GM12878 (cell line): Measurements from ENCODE around the gene VCAN. TPM values are rescaled to one million over a fixed set of nuclear protein-coding genes. Genes with fewer than 3 reads are reported as not detected.

Experiments used
- ATAC-seq: fragments of 200-7000 bp; cut with Tn5 transposase; 3 replicates; pipeline ENCODE4 v1.9.1; 2020; ENCODE audit warnings: mild to moderate bottlenecking, moderate library complexity
- BruUV-seq: library from RNA; stranded (reverse); fragments of 400-500 nt; replicated peaks from 2 replicates; lab custom pipeline; 2021; lab: Mats Ljungman, UMichigan
- CTCF ChIA-PET: fragments of 300-600 bp; sonication (Branson Sonifier 250); formaldehyde crosslinking; extraction: SDS; loops from one replicate; lab custom pipeline; 2021; ENCODE audit warnings: inconsistent platforms; lab: Yijun Ruan, JAX
- POLR2A ChIA-PET: fragments of 350-600 bp; formaldehyde crosslinking; extraction: SDS; loops from one replicate; lab custom pipeline; 2021; ENCODE audit warnings: inconsistent platforms; lab: Charles Lee
- RAD21 ChIA-PET: fragments of 300-600 bp; sonication (Branson Sonifier 250); formaldehyde crosslinking; loops from one replicate; lab custom pipeline; 2023; ENCODE audit warnings: antibody characterized with exemption; ENCODE audit not compliant: unreplicated experiment; lab: Charles Lee
- SMC1A ChIA-PET: fragments of 300-600 bp; sonication (Branson Sonifier 250); formaldehyde crosslinking; loops from one replicate; lab custom pipeline; 2023; ENCODE audit not compliant: unreplicated experiment, uncharacterized antibody; lab: Charles Lee
- DNase-seq: peaks from one replicate; pipeline ENCODE4 v3.0.0-alpha.2; 2011; ENCODE audit warnings: low read depth, low spot score
- FAIRE-seq: peaks from 3 replicates; lab custom pipeline; 2011; peaks lifted over from hg19 to GRCh38; lab: Jason Lieb, UNC
- H2AFZ ChIP-seq: 2 replicates; pipeline ENCODE4 v1.6.0; 2011; ENCODE audit warnings: low read depth, low read length, control low read depth; ENCODE audit not compliant: control insufficient read depth
- H3K27ac ChIP-seq: 2 replicates; pipeline ENCODE4 v1.5.1; 2011; ENCODE audit warnings: control low read depth; ENCODE audit not compliant: control insufficient read depth, insufficient read depth
- H3K27me3 ChIP-seq, 2 experiments: replicated peaks in 1 of 2; 2 replicates each; pipeline versions ENCODE4 v1.6.0 to v1.6.1; 2011; ENCODE audit warnings: low read length in 1 of 2; ENCODE audit not compliant: control insufficient read depth in 2 of 2, insufficient read depth in 2 of 2
- H3K36me3 ChIP-seq, 2 experiments: 2 replicates each; pipeline ENCODE4 v1.5.1; 2011; ENCODE audit warnings: low read length in 1 of 2; ENCODE audit not compliant: control insufficient read depth in 2 of 2, insufficient read depth in 2 of 2
- H3K4me1 ChIP-seq: 2 replicates; pipeline ENCODE4 v1.6.1; 2011; ENCODE audit warnings: mild to moderate bottlenecking, low read length, moderate library complexity, mixed read lengths; ENCODE audit not compliant: control insufficient read depth, insufficient read depth
- H3K4me2 ChIP-seq: 2 replicates; pipeline ENCODE4 v1.6.0; 2011; ENCODE audit warnings: control low read depth; ENCODE audit not compliant: control insufficient read depth, insufficient read depth
- H3K4me3 ChIP-seq: fragments of 200-600 bp; sonication (generic); 2 replicates; pipeline ENCODE4 v1.5.1; 2016
- H3K79me2 ChIP-seq: 2 replicates; pipeline ENCODE4 v1.6.0; 2011; ENCODE audit warnings: low read length; ENCODE audit not compliant: control insufficient read depth, insufficient read depth
- H3K9ac ChIP-seq: 2 replicates; pipeline ENCODE4 v1.8.0; 2011; ENCODE audit warnings: low read length, control low read depth, mixed read lengths; ENCODE audit not compliant: control insufficient read depth, insufficient read depth
- H3K9me3 ChIP-seq: replicated peaks from 3 replicates; pipeline ENCODE4 v1.5.1; 2011; ENCODE audit warnings: mild to moderate bottlenecking, low read length; ENCODE audit not compliant: control insufficient read depth, insufficient read depth
- H4K20me1 ChIP-seq: 2 replicates; pipeline ENCODE4 v1.6.0; 2011; ENCODE audit not compliant: control insufficient read depth, insufficient read depth
- ASH2L ChIP-seq: fragments of 300-600, 200-600 bp; sonication (generic); IDR thresholded peaks from 2 replicates; pipeline ENCODE4 v1.6.1; 2017; ENCODE audit warnings: low read depth, mild to moderate bottlenecking, borderline replicate concordance
- CREM ChIP-seq: IDR thresholded peaks from 2 replicates; pipeline ENCODE4 v1.6.1; 2014; ENCODE audit warnings: antibody characterized with exemption, low read depth
- ESRRA ChIP-seq: IDR thresholded peaks from 2 replicates; pipeline ENCODE4 v1.6.1; 2012; ENCODE audit warnings: mild to moderate bottlenecking, low read length, improper control_type of control experiment
- IRF4 ChIP-seq: IDR thresholded peaks from 2 replicates; pipeline ENCODE4 v1.6.1; 2011; ENCODE audit warnings: low read depth, low read length
- IRF5 ChIP-seq: fragments of 450-650 bp; IDR thresholded peaks from 2 replicates; pipeline ENCODE4 v1.6.1; 2017; ENCODE audit warnings: borderline replicate concordance
- LARP7 ChIP-seq: fragments of 450-650 bp; IDR thresholded peaks from 2 replicates; pipeline ENCODE4 v1.6.1; 2017; ENCODE audit warnings: mild to moderate bottlenecking
- PAX5 ChIP-seq: IDR thresholded peaks from 2 replicates; pipeline ENCODE4 v1.6.1; 2011; ENCODE audit warnings: low read depth, low read length, borderline replicate concordance
- SREBF2 ChIP-seq: IDR thresholded peaks from 2 replicates; pipeline ENCODE4 v1.6.1; 2012; ENCODE audit warnings: mild to moderate bottlenecking, low read length
- TCF12 ChIP-seq: IDR thresholded peaks from 2 replicates; pipeline ENCODE4 v1.6.1; 2011; ENCODE audit warnings: low read depth, mild to moderate bottlenecking, low read length
- WRNIP1 ChIP-seq: IDR thresholded peaks from 2 replicates; pipeline ENCODE4 v1.6.1; 2011; ENCODE audit warnings: low read depth, low read length, improper control_type of control experiment, borderline replicate concordance
- ZBTB11 ChIP-seq: fragments of 450-650 bp; formaldehyde crosslinking; IDR thresholded peaks from 2 replicates; pipeline ENCODE4 v1.5.0; 2022; ENCODE audit warnings: mild to moderate bottlenecking, missing genetic modification characterization
- ZNF274 ChIP-seq: IDR thresholded peaks from one replicate; pipeline ENCODE4 v1.8.0; 2011; ENCODE audit not compliant: insufficient read length, insufficient read depth
- WGBS: methylation state at CpG from one replicate; pipeline ENCODE4 v1.1.6; 2016; ENCODE audit warnings: low lambda C conversion rate; ENCODE audit not compliant: insufficient replicate concordance, insufficient coverage; ENCODE audit errors: missing lambda C conversion rate; 5-methylcytosine and 5-hydroxymethylcytosine counted together
- in situ Hi-C: fragments of 300-500 bp; cut with MboI; formaldehyde crosslinking; loops from 9 replicates; pipeline ENCODE4 v1.14.3; 2018; ENCODE audit warnings: mixed read lengths
- intact Hi-C: fragments of 100-400 bp; cut with micrococcal nuclease; formaldehyde crosslinking; loops from one replicate; pipeline ENCODE4 v1.14.2; 2022; ENCODE audit not compliant: unreplicated experiment
- polyA plus RNA-seq, 11 experiments: library from polyadenylated mRNA; depleted of rRNA in 4 of 11; unstranded in 6 of 11; stranded (reverse) in 5 of 11; fragments of >200 nt; fragmentation: Nextera tagmentation in 4 of 11; fragmentation: Illumina TruSeq in 1 of 11; extraction: Ambion mirVana in 4 of 11; extraction: Trizol in 1 of 11; gene quantifications; 1 replicate in 1 of 11; 2 replicates in 10 of 11; pipeline versions ENCODE4 v1.2.1 to v1.2.3, GENCODE V29; 2011 to 2016; ENCODE audit warnings: inconsistent platforms in 2 of 11, missing spikeins in 2 of 11, low read depth in 1 of 11
- total RNA-seq, 4 experiments: library from RNA; depleted of rRNA in 3 of 4; stranded (reverse); fragments of >200 nt in 3 of 4; fragmentation: Illumina TruSeq in 1 of 4; extraction: Trizol in 1 of 4; gene quantifications; 2 replicates each; pipeline versions ENCODE4 v1.2.1 to v1.2.3, GENCODE V29; 2013 to 2021

Gene VCAN
- total and polyA plus RNA-seq, 10 of the 15 experiments (the other 5 are each of a cell fraction or from before 2014, with no cell fraction given), result 1.2 to 15.2 (median 4.5) TPM

GRCh38 chr5:83451955-83452354 is 19.6 kb upstream of the VCAN start:
- no peak overlapping the region for H3K4me2 ChIP-seq
- H4K20me1 ChIP-seq, result no peaks in the 10 kb centered on the region
- no peaks in the 10 kb centered on the region for H3K79me2 ChIP-seq
- POLR2A ChIA-PET, result no interaction called here
- no peak overlapping the region for H3K9ac ChIP-seq
- DNase-seq (no peak), FAIRE-seq (no peak), ATAC-seq (no peak)
- no peak overlapping the region for H3K4me3 ChIP-seq
- SMC1A ChIA-PET, result interaction anchor here (0.6 kb wide), 1 partner anchor 25 kb away, joined by 3 read pairs; no protein-coding TSS in a partner anchor
- H3K36me3 ChIP-seq, result no peaks in the 10 kb centered on the region
- RAD21 ChIA-PET, result interaction anchor here (0.6 kb wide), 1 partner anchor 867 kb away, joined by 3 read pairs; no protein-coding TSS in a partner anchor
- H3K4me1 ChIP-seq, result no peaks in the 10 kb centered on the region
- intact Hi-C loops, result no loop called here
- no TSS peak for BruUV-seq
- CTCF ChIA-PET, result no interaction called here
- H2AFZ ChIP-seq, result no peak overlapping the region
- TF ChIP-seq SREBF2 (no peak), CREM (no peak), TCF12 (no peak), WRNIP1 (no peak), ZNF274 (no peak), IRF4 (no peak), ASH2L (no peak)
- no peaks in the 10 kb centered on the region for H3K27me3 ChIP-seq
- H3K9me3 ChIP-seq, result no peaks in the 10 kb centered on the region; the same call in 1 of the 3 replicates
- no peak overlapping the region for H3K27ac ChIP-seq
- in situ Hi-C loops, result no loop called here

GRCh38 chr5:83453937-83454336 is 17.6 kb upstream of the VCAN start:
- H3K4me1 ChIP-seq, result no peaks in the 10 kb centered on the region
- SMC1A ChIA-PET, result no interaction called here
- in situ Hi-C loops, result no loop called here
- CTCF ChIA-PET, result no interaction called here
- no peaks in the 10 kb centered on the region for H3K36me3 ChIP-seq
- POLR2A ChIA-PET, result no interaction called here
- intact Hi-C loops, result no loop called here
- no peaks in the 10 kb centered on the region for H3K79me2 ChIP-seq
- H3K27ac ChIP-seq, result no peak overlapping the region
- H3K9ac ChIP-seq, result no peak overlapping the region
- DNase-seq (no peak), ATAC-seq (no peak), FAIRE-seq (no peak)
- no peak overlapping the region for H3K4me2 ChIP-seq
- 5% methylated on average over 1 of the region's 1 CpG for WGBS
- H2AFZ ChIP-seq, result no peak overlapping the region
- no peaks in the 10 kb centered on the region for H3K27me3 ChIP-seq
- H4K20me1 ChIP-seq, result no peaks in the 10 kb centered on the region
- TF ChIP-seq PAX5, result no peak
- TF ChIP-seq IRF5, result no peak
- no peak for TF ChIP-seq ESRRA
- no peak for TF ChIP-seq ZBTB11 (CRISPR knock-in tag)
- no peak for TF ChIP-seq LARP7
- TF ChIP-seq WRNIP1, result no peak
- no peaks in the 10 kb centered on the region; the same call in 1 of the 3 replicates for H3K9me3 ChIP-seq
- H3K4me3 ChIP-seq, result no peak overlapping the region
- RAD21 ChIA-PET, result no interaction called here
- no TSS peak for BruUV-seq
